Measurements from ENCODE around the gene MYT1. TPM values are rescaled to one million over a fixed set of nuclear protein-coding genes. Genes with fewer than 3 reads are reported as not detected.

The MYT1 gene
- total RNA-seq, 1 experiment from 2014 or later = 2.0 TPM

- TF ChIP-seq ZSCAN18 (CRISPR knock-in tag; IDR thresholded peaks at IDR 0.05) (no peak), TP53 (CRISPR knock-in tag; IDR thresholded peaks at IDR 0.05) (no peak), TEAD1 (CRISPR knock-in tag; IDR thresholded peaks at IDR 0.05) (no peak), FOXP4 (CRISPR knock-in tag; IDR thresholded peaks at IDR 0.05) (no peak), GTF2I (CRISPR knock-in tag; conservative IDR thresholded peaks at IDR 0.05) (no peak), ZNF121 (CRISPR knock-in tag; IDR thresholded peaks at IDR 0.05) (no peak), SP1 (CRISPR knock-in tag; conservative IDR thresholded peaks at IDR 0.05) (no peak)
These were observed 3.4 kb downstream of the MYT1 start (continued) for GRCh38 chr20:64167676-64168075.

GRCh38 chr20:64168381-64169090 is 4.3 kb downstream of the MYT1 start:
- H3K4me3 Mint-ChIP-seq = no peak overlapping the region
- H3K36me3 Mint-ChIP-seq = no peaks in the 10 kb centered on the region
- POLR2A ChIA-PET = no interaction called here
- DNase-seq (ENCODE audit: low spot score) (no peak), ATAC-seq (no peak)
- no peaks in the 10 kb centered on the region for H3K9me3 Mint-ChIP-seq
- peaks cover 32% of the 10 kb centered on the region for H3K4me1 Mint-ChIP-seq
- peaks cover 15% of the 10 kb centered on the region for H3K27me3 Mint-ChIP-seq (ENCODE audit: low read depth)
- H3K27ac Mint-ChIP-seq = no peak overlapping the region
- CTCF ChIA-PET = no interaction called here
- TF ChIP-seq, protein P1, sequence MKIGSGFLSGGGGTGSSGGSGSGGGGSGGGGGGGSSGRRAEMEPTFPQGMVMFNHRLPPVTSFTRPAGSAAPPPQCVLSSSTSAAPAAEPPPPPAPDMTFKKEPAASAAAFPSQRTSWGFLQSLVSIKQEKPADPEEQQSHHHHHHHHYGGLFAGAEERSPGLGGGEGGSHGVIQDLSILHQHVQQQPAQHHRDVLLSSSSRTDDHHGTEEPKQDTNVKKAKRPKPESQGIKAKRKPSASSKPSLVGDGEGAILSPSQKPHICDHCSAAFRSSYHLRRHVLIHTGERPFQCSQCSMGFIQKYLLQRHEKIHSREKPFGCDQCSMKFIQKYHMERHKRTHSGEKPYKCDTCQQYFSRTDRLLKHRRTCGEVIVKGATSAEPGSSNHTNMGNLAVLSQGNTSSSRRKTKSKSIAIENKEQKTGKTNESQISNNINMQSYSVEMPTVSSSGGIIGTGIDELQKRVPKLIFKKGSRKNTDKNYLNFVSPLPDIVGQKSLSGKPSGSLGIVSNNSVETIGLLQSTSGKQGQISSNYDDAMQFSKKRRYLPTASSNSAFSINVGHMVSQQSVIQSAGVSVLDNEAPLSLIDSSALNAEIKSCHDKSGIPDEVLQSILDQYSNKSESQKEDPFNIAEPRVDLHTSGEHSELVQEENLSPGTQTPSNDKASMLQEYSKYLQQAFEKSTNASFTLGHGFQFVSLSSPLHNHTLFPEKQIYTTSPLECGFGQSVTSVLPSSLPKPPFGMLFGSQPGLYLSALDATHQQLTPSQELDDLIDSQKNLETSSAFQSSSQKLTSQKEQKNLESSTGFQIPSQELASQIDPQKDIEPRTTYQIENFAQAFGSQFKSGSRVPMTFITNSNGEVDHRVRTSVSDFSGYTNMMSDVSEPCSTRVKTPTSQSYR (CRISPR knock-in tag; IDR thresholded peaks at IDR 0.05) = no peak
- TF ChIP-seq CREM (CRISPR knock-in tag; IDR thresholded peaks at IDR 0.05) (no peak), PREB (CRISPR knock-in tag; IDR thresholded peaks at IDR 0.05; ENCODE audit: borderline replicate concordance) (no peak), NFE2L1 (CRISPR knock-in tag; IDR thresholded peaks at IDR 0.05) (no peak), MXD4 (CRISPR knock-in tag; IDR thresholded peaks at IDR 0.05; ENCODE audit: borderline replicate concordance) (no peak), MYBL2 (CRISPR knock-in tag; IDR thresholded peaks at IDR 0.05) (no peak), CBFB (CRISPR knock-in tag; IDR thresholded peaks at IDR 0.05; ENCODE audit: low read depth) (no peak), TEAD1 (CRISPR knock-in tag; IDR thresholded peaks at IDR 0.05) (no peak), OVOL2 (CRISPR knock-in tag; IDR thresholded peaks at IDR 0.05; ENCODE audit: borderline replicate concordance) (no peak), SP1 (CRISPR knock-in tag; conservative IDR thresholded peaks at IDR 0.05) (no peak), ZNF423 (CRISPR knock-in tag; IDR thresholded peaks at IDR 0.05) (no peak), AR (CRISPR knock-in tag; IDR thresholded peaks at IDR 0.05) (no peak), ELF4 (CRISPR knock-in tag; IDR thresholded peaks at IDR 0.05; ENCODE audit: low read depth) (no peak), IRF1 (CRISPR knock-in tag; IDR thresholded peaks at IDR 0.05) (no peak), CTCF (IDR thresholded peaks at IDR 0.05) (no peak)
- TF ChIP-seq, protein P2, sequence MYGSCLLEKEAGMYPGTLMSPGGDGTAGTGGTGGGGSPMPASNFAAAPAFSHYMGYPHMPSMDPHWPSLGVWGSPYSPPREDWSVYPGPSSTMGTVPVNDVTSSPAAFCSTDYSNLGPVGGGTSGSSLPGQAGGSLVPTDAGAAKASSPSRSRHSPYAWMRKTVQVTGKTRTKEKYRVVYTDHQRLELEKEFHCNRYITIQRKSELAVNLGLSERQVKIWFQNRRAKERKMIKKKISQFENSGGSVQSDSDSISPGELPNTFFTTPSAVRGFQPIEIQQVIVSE (CRISPR knock-in tag; IDR thresholded peaks at IDR 0.05; ENCODE audit: borderline replicate concordance) = no peak
- TF ChIP-seq, protein P3, sequence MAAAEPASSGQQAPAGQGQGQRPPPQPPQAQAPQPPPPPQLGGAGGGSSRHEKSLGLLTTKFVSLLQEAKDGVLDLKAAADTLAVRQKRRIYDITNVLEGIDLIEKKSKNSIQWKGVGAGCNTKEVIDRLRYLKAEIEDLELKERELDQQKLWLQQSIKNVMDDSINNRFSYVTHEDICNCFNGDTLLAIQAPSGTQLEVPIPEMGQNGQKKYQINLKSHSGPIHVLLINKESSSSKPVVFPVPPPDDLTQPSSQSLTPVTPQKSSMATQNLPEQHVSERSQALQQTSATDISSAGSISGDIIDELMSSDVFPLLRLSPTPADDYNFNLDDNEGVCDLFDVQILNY (CRISPR knock-in tag; IDR thresholded peaks at IDR 0.05) = no peak
